ENCODE results near the gene COLEC12. TPM values are rescaled to one million over a fixed set of nuclear protein-coding genes. Genes with fewer than 3 reads are reported as not detected.

Gene COLEC12
- total RNA-seq, 6 donors from 2014 or later: 29.3 to 72.2 (median 47.0) TPM

GRCh38 chr18:486929-487740 lies 13.4 kb downstream of the COLEC12 start:
- H3K4me3 ChIP-seq: no peak overlapping the region
- DNase-seq: no peak
- H3K4me1 ChIP-seq: peaks cover 0 to 28% (median 13%) of the 10 kb centered on the region in 4 donors
- TF ChIP-seq CTCF (IDR thresholded peaks at IDR 0.05) (no peak), POLR2A (IDR thresholded peaks at IDR 0.05) (no peak), EP300 (IDR thresholded peaks at IDR 0.05) (no peak), POLR2AphosphoS5 (IDR thresholded peaks at IDR 0.05) (no peak)
- no peaks in the 10 kb centered on the region for H3K36me3 ChIP-seq
- no peaks in the 10 kb centered on the region for H3K27me3 ChIP-seq
- no peak for ATAC-seq (ENCODE audit: low FRiP score in 2 of 2)
- peaks cover 0 to 3% (median 0%) of the 10 kb centered on the region in 4 donors for H3K9me3 ChIP-seq
- no peak overlapping the region for H3K27ac ChIP-seq
- 65 to 69% methylated on average over 3 of the region's 3 CpGs for whole genome bisulfite sequencing, 2 donors

GRCh38 chr18:484749-485464 lies 15.6 kb downstream of the COLEC12 start:
- WGBS, 2 donors: 72 to 74% methylated on average over 4 of the region's 4 CpGs
- DNase-seq: no peak

GRCh38 chr18:478681-479080 lies 21.8 kb downstream of the COLEC12 start:
- Histone ChIP-seq H3K9me3 (no peaks in the 10 kb centered on the region), H3K27ac (no peak overlapping the region), H3K4me3 (no peak overlapping the region), H3K27me3 (no peaks in the 10 kb centered on the region), H3K36me3 (no peaks in the 10 kb centered on the region), H3K4me1 (peaks cover 0 to 13% (median 4%) of the 10 kb centered on the region in 4 donors)
- no peak for TF ChIP-seq POLR2A (IDR thresholded peaks at IDR 0.05)
- TF ChIP-seq CTCF (IDR thresholded peaks at IDR 0.05): no peak
- TF ChIP-seq POLR2AphosphoS5 (IDR thresholded peaks at IDR 0.05): no peak
- TF ChIP-seq EP300 (IDR thresholded peaks at IDR 0.05): no peak
- ATAC-seq (ENCODE audit: low FRiP score in 2 of 2) (peak in 1 of 2 donors; percentile 51), DNase-seq (no peak)
- 78 to 82% methylated on average over 5 of the region's 5 CpGs for WGBS, 2 donors

More at GRCh38 chr18:484749-485464, 15.6 kb downstream of the COLEC12 start:
- ATAC-seq (ENCODE audit: low FRiP score in 2 of 2): peak in 1 of 2 donors; percentile 77
- Histone ChIP-seq H3K27me3 (no peaks in the 10 kb centered on the region), H3K4me1 (peaks cover 0 to 24% (median 11%) of the 10 kb centered on the region in 4 donors), H3K36me3 (no peaks in the 10 kb centered on the region), H3K4me3 (no peak overlapping the region), H3K9me3 (peaks cover 0 to 3% (median 0%) of the 10 kb centered on the region in 4 donors), H3K27ac (no peak overlapping the region)
- no peak for TF ChIP-seq POLR2A (IDR thresholded peaks at IDR 0.05)

- no peaks in the 10 kb centered on the region for H3K36me3 ChIP-seq
- no peak overlapping the region for H3K4me3 ChIP-seq
- WGBS, 2 donors: 44 to 67% methylated on average over 2 of the region's 2 CpGs
- H3K27ac ChIP-seq: no peak overlapping the region
- TF ChIP-seq POLR2A (IDR thresholded peaks at IDR 0.05): no peak
- peak in 4 of 6 experiments; percentile 13 to 51 (median 44) for TF ChIP-seq CTCF (IDR thresholded peaks at IDR 0.05)
- no peak for TF ChIP-seq EP300 (IDR thresholded peaks at IDR 0.05)
- no peak for TF ChIP-seq POLR2AphosphoS5 (IDR thresholded peaks at IDR 0.05)
- H3K4me1 ChIP-seq: peaks cover 0 to 13% (median 4%) of the 10 kb centered on the region in 4 donors
- ATAC-seq (ENCODE audit: low FRiP score in 2 of 2) (peak in 1 of 2 donors; percentile 24), DNase-seq (peak in 1 of 2 donors; percentile 51)
- H3K27me3 ChIP-seq: no peaks in the 10 kb centered on the region
- H3K9me3 ChIP-seq: no peaks in the 10 kb centered on the region
These were observed 22.9 kb downstream of the COLEC12 start for GRCh38 chr18:477565-477964.

GRCh38 chr18:476251-476664 lies 24.2 kb downstream of the COLEC12 start:
- Histone ChIP-seq H3K4me3 (no peak overlapping the region), H3K27me3 (no peaks in the 10 kb centered on the region), H3K9me3 (no peaks in the 10 kb centered on the region), H3K4me1 (peaks cover 0 to 13% (median 7%) of the 10 kb centered on the region in 4 donors), H3K36me3 (no peaks in the 10 kb centered on the region), H3K27ac (peak overlapping the region in 1 of 4 donors; percentile 6)
- TF ChIP-seq POLR2AphosphoS5 (IDR thresholded peaks at IDR 0.05) (no peak), EP300 (IDR thresholded peaks at IDR 0.05) (no peak), CTCF (IDR thresholded peaks at IDR 0.05) (no peak), POLR2A (IDR thresholded peaks at IDR 0.05) (no peak)
- no peak for ATAC-seq (ENCODE audit: low FRiP score in 2 of 2)
- DNase-seq: no peak
- 73 to 82% methylated on average over 6 of the region's 6 CpGs for WGBS, 2 donors
